Tibial nerve (tissue), 3 donors: ENCODE measurements around the gene GNAI2.

ENCODE experiments used
- POLR2A ChIP-seq, 2 donors: fragments of 450-650 bp; IDR thresholded peaks; one replicate each; pipeline ENCODE4 v1.6.1; 2017; ENCODE audit warnings: antibody characterized with exemption in 2 of 2, mild to moderate bottlenecking in 2 of 2, moderate library complexity in 2 of 2
- TF ChIP-seq, protein P1 (sequence below), 5 experiments: fragments of 200-600 bp in 3 of 5; fragments of 450-650 bp in 2 of 5; sonication (generic) in 3 of 5; IDR thresholded peaks; one replicate each; pipeline ENCODE4 v1.5.1; 2016 to 2019; ENCODE audit warnings: antibody characterized with exemption in 5 of 5, mild to moderate bottlenecking in 3 of 5, moderate library complexity in 2 of 5

DNA sequence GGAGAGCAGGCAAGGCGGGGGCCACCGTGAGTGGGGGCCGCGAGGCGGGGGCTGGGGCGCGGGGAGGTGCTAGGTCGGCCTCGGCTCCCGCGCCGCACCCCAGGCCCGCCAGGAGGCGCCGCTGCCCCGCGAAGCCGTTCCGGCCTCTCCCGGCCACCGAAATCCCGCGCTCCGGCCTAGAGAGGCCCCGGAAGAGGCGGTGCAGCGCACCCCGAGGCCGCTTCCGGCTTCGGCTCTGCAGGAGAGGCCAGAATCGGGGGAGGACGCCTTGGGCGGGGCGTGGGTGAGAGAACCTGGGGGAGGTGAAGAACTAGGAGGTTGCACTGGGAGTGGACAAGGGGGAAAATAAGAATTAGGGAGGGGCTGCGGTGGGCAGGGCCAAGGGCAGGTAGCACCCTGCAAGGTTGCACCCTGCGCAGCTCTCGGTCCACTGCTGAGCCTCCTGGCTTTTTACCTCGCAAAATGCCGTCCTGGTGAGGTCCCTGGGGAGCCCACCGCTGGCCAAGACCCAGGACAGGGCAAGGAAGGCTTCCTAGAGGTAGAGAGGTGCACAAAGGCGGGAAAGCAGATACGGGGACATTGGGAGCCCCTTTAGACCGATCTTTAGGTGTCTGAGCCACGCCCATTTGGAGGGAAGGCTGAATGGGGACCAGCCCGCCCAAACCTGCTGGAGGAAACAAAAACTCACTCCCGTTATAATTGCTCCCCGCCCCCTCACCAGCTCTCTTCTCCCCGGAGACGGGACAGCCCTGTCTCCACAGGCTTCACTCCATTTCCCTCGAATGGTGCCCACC is 8.4 kb upstream of the GNAI2 start:
- TF ChIP-seq, protein P1, sequence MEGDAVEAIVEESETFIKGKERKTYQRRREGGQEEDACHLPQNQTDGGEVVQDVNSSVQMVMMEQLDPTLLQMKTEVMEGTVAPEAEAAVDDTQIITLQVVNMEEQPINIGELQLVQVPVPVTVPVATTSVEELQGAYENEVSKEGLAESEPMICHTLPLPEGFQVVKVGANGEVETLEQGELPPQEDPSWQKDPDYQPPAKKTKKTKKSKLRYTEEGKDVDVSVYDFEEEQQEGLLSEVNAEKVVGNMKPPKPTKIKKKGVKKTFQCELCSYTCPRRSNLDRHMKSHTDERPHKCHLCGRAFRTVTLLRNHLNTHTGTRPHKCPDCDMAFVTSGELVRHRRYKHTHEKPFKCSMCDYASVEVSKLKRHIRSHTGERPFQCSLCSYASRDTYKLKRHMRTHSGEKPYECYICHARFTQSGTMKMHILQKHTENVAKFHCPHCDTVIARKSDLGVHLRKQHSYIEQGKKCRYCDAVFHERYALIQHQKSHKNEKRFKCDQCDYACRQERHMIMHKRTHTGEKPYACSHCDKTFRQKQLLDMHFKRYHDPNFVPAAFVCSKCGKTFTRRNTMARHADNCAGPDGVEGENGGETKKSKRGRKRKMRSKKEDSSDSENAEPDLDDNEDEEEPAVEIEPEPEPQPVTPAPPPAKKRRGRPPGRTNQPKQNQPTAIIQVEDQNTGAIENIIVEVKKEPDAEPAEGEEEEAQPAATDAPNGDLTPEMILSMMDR (IDR thresholded peaks at IDR 0.05) = peak; percentile 90 to 99 (median 96)
- peak in 1 of 2 donors; percentile 46 for TF ChIP-seq POLR2A (IDR thresholded peaks at IDR 0.05)
